ENCODE data around the gene TTC14. TPM values are rescaled to one million over a fixed set of nuclear protein-coding genes. Genes with fewer than 3 reads are reported as not detected.

TTC14 gene
- total and polyA plus RNA-seq, 2 of the 8 experiments (the other 6 are each of a cell fraction or from before 2014, with no cell fraction given) = 10.2 to 22.3 TPM

- ChIA-PET POLR2A (ENCODE audit: partially characterized antibody) (interaction anchor here (2.4 kb wide), 1 partner anchor 10 kb away, joined by 11 read pairs; the partner anchor contains the start of gene TTC14), CTCF (ENCODE audit: partially characterized antibody) (interaction anchor here (1.2 kb wide), 1 partner anchor 17 kb away, joined by 3 read pairs; no protein-coding TSS in a partner anchor)
- no peak overlapping the region for H3K9ac ChIP-seq (replicated peaks in 1 of 4; ENCODE audit: extremely low read depth in 1 of 4, low read depth in 3 of 4, low read length in 3 of 4)
- H4K91ac ChIP-seq (replicated peaks; ENCODE audit: insufficient read length, low read length) = no peak overlapping the region
- no peak overlapping the region for H3K4me3 ChIP-seq (ENCODE audit: extremely low read depth in 1 of 4, insufficient read depth in 2 of 4, low read depth in 3 of 4, low read length in 4 of 4)
- no peaks in the 10 kb centered on the region for H3K9me3 ChIP-seq (ENCODE audit: insufficient read depth in 2 of 2, low read depth in 1 of 2, low read length in 1 of 2)
- WGBS, 2 experiments (ENCODE audit: extremely low coverage in 1 of 2, insufficient coverage in 1 of 2, insufficient read length in 1 of 2, insufficient replicate concordance in 2 of 2, low coverage in 1 of 2, low lambda C conversion rate in 2 of 2, missing lambda C conversion rate in 1 of 2) = 95% methylated on average over 5 of the region's 5 CpGs; no CpG with 5 or more reads in 1 of the 2 experiments
- no peak overlapping the region for H2BK15ac ChIP-seq (ENCODE audit: low read length)
- no peak overlapping the region for H3K23ac ChIP-seq (ENCODE audit: insufficient read length)
- H4K8ac ChIP-seq (ENCODE audit: extremely low read depth, insufficient read depth, low read length) = no peak overlapping the region
- H2BK20ac ChIP-seq (ENCODE audit: low read length) = no peak overlapping the region
- H3K27me3 ChIP-seq (replicated peaks in 1 of 4; ENCODE audit: control insufficient read depth in 3 of 4, extremely low read depth in 1 of 4, insufficient read depth in 3 of 4, low read length in 3 of 4) = no peaks in the 10 kb centered on the region
- no peaks in the 10 kb centered on the region for H3K23me2 ChIP-seq (ENCODE audit: low read depth, low read length)
- H3K4me1 ChIP-seq (replicated peaks in 1 of 4; ENCODE audit: control insufficient read depth in 3 of 4, insufficient read depth in 4 of 4, low read length in 3 of 4) = no peaks in the 10 kb centered on the region
- H3K4ac ChIP-seq (replicated peaks; ENCODE audit: insufficient read length, low read depth, low read length) = no peak overlapping the region
- H2AK5ac ChIP-seq (ENCODE audit: low read depth, low read length) = no peak overlapping the region
- H4K20me1 ChIP-seq (replicated peaks in 1 of 2; ENCODE audit: control insufficient read depth in 1 of 2, insufficient read depth in 2 of 2, low read length in 2 of 2) = no peaks in the 10 kb centered on the region
- H3K36me3 ChIP-seq (ENCODE audit: control insufficient read depth in 2 of 4, insufficient read depth in 4 of 4, low read length in 3 of 4) = peaks cover 20 to 65% (median 42%) of the 10 kb centered on the region in 4 experiments
- no peak overlapping the region for H2AFZ ChIP-seq (ENCODE audit: low read length)
- no peak overlapping the region for H3K4me2 ChIP-seq (ENCODE audit: insufficient read depth in 1 of 2, low read depth in 2 of 2, low read length in 2 of 2)
- H2BK120ac ChIP-seq (replicated peaks; ENCODE audit: low read depth, low read length) = no peak overlapping the region
- DNase-seq (ENCODE audit: low read depth in 1 of 2, low spot score in 2 of 2) (no peak), FAIRE-seq (no peak)
- no peak overlapping the region for H3K14ac ChIP-seq (ENCODE audit: insufficient read length)
- no peak overlapping the region for H3K27ac ChIP-seq (ENCODE audit: low read depth, low read length)
- no peak for TF ChIP-seq SP1 (IDR thresholded peaks at IDR 0.05; ENCODE audit: low read depth, low read length)
- TF ChIP-seq GABPA (IDR thresholded peaks at IDR 0.05; ENCODE audit: borderline replicate concordance, insufficient read depth, low read length) = no peak
- no peak for TF ChIP-seq SP2 (IDR thresholded peaks at IDR 0.05; ENCODE audit: low read length)
- TF ChIP-seq BCL11A (IDR thresholded peaks at IDR 0.05; ENCODE audit: low read depth in 2 of 2, low read length in 2 of 2) = no peak
- TF ChIP-seq GTF2F1 (IDR thresholded peaks at IDR 0.05; ENCODE audit: borderline replicate concordance, low read depth, low read length) = no peak
- no peak for TF ChIP-seq SRF (IDR thresholded peaks at IDR 0.05; ENCODE audit: low read depth, low read length)
- no peak for TF ChIP-seq EGR1 (IDR thresholded peaks at IDR 0.05; ENCODE audit: borderline replicate concordance, low read depth, low read length)
- no peak overlapping the region for H3K18ac ChIP-seq (ENCODE audit: extremely low read depth, low read length)
- no peak overlapping the region for H2BK12ac ChIP-seq (ENCODE audit: low read depth, low read length)
- no peak overlapping the region for H4K5ac ChIP-seq (ENCODE audit: insufficient read length, low read depth, low read length)
- H3K79me2 ChIP-seq (ENCODE audit: control insufficient read depth in 1 of 2, insufficient read depth in 2 of 2, low read length in 2 of 2) = no peaks in the 10 kb centered on the region
- no peak overlapping the region for H3K56ac ChIP-seq (replicated peaks; ENCODE audit: insufficient read length, low read depth, low read length)
- no peaks in the 10 kb centered on the region for H3K79me1 ChIP-seq (ENCODE audit: low read depth, low read length)
- H2BK5ac ChIP-seq (ENCODE audit: low read depth, low read length) = no peak overlapping the region
These were observed 10.4 kb downstream of the TTC14 start for GRCh38 chr3:180612364-180612763.
